Left lung (tissue), 14 donors: Measurements from ENCODE around the gene ZNF436. TPM values are rescaled to one million over a fixed set of nuclear protein-coding genes. Genes with fewer than 3 reads are reported as not detected.
A peak's percentile ranks its signal among the peaks of the same experiment; 100 is the strongest.

ENCODE experiments used
- ATAC-seq: fragments of 200-7000 bp; cut with Tn5 transposase; one replicate; pipeline ENCODE4 v1.9.1; 2020; ENCODE audit warnings: moderate library complexity
- DNase-seq, 4 donors: peaks; one replicate each; pipeline ENCODE4 v3.0.0-alpha.2; 2013 to 2020
- H3K27ac ChIP-seq, 2 donors: fragments of 200-600 bp; sonication (generic) in 1 of 2; one replicate each; pipeline versions ENCODE4 v1.5.0 to v1.8.0; 2020 to 2021
- H3K27me3 ChIP-seq, 2 donors: fragments of 200-600 bp; sonication (generic) in 1 of 2; one replicate each; pipeline versions ENCODE4 v1.5.0 to v1.8.0; 2020 to 2021
- H3K36me3 ChIP-seq, 2 donors: fragments of 200-600 bp; sonication (generic) in 1 of 2; one replicate each; pipeline versions ENCODE4 v1.5.0 to v1.8.0; 2020 to 2021
- H3K4me1 ChIP-seq, 2 donors: fragments of 200-600 bp; one replicate each; pipeline ENCODE4 v1.8.0; 2021
- H3K4me3 ChIP-seq, 2 donors: fragments of 200-600 bp; sonication (generic) in 1 of 2; one replicate each; pipeline versions ENCODE4 v1.5.0 to v1.8.0; 2020 to 2021; ENCODE audit warnings: mild to moderate bottlenecking in 1 of 2
- H3K9me3 ChIP-seq, 2 donors: fragments of 200-600 bp; sonication (generic) in 1 of 2; one replicate each; pipeline versions ENCODE4 v1.5.0 to v1.8.0; 2020 to 2021
- intact Hi-C, 2 donors: fragments of 100-400 bp; cut with DNase I; formaldehyde crosslinking; loops; one replicate each; pipeline versions ENCODE4 v1.11.2 to v1.14.2; 2022
- long read RNA-seq, 12 donors: library from polyadenylated mRNA in 2 of 12; unstranded in 2 of 12; transcript quantifications; one replicate each; pipeline ENCODE4 v2.0.0 and lab custom pipeline, GENCODE V29; 2019 to 2026
- polyA plus RNA-seq, 6 donors: library from polyadenylated mRNA; unstranded; fragments of 120-200 nt; gene quantifications; one replicate each; pipeline ENCODE4 v1.2.1, GENCODE V29; 2013; ENCODE audit not compliant: insufficient read length in 6 of 6
- total RNA-seq, 2 donors: library from RNA; stranded (reverse); fragmentation: NEBNext Ultra II Directional; extraction: Animal tissue kit (Norgen Biotek cat#: 25700); gene quantifications; one replicate each; pipeline ENCODE4 v1.2.1, GENCODE V29; 2021
- TF ChIP-seq, protein P1 (sequence below), 2 donors: fragments of 200-600 bp; sonication (generic) in 1 of 2; IDR thresholded peaks; one replicate each; pipeline versions ENCODE4 v1.5.0 to v1.8.0; 2021; ENCODE audit warnings: antibody characterized with exemption in 2 of 2
- donor health status: DM: no; HTN: yes; CAD: no.
- donor health status: DM: no; HTN: no; CAD: no.

ZNF436 gene
- 10 to 100 TPM in 1 of 2 donors, 1 to 10 TPM in 1; 9.2 to 10.2 TPM for total RNA-seq
- polyA plus RNA-seq, result 10 to 100 TPM; 30.2 to 38.8 (median 35.5) TPM
- long read RNA-seq, donor 1, full-length matches to known transcripts, result 12 of 12 reads
- long read RNA-seq, donor 1, partial matches to known transcripts, result 0 of 12 reads
- long read RNA-seq, donor 1, other reads (novel, unspliced or antisense), result 0 of 12 reads
- long read RNA-seq, donor 2, full-length matches to known transcripts, result 11 of 11 reads
- long read RNA-seq, donor 2, partial matches to known transcripts, result 0 of 11 reads
- long read RNA-seq, donor 2, other reads (novel, unspliced or antisense), result 0 of 11 reads
- long read RNA-seq, donor 3, full-length matches to known transcripts, result 6 of 6 reads
- long read RNA-seq, donor 3, partial matches to known transcripts, result 0 of 6 reads
- long read RNA-seq, donor 3, other reads (novel, unspliced or antisense), result 0 of 6 reads
- long read RNA-seq, donor 4, result 0 reads
- long read RNA-seq, donor 5, full-length matches to known transcripts, result 9 of 9 reads
- long read RNA-seq, donor 5, partial matches to known transcripts, result 0 of 9 reads
- long read RNA-seq, donor 5, other reads (novel, unspliced or antisense), result 0 of 9 reads
- long read RNA-seq, donor 6, full-length matches to known transcripts, result 8 of 8 reads
- long read RNA-seq, donor 6, partial matches to known transcripts, result 0 of 8 reads
- long read RNA-seq, donor 6, other reads (novel, unspliced or antisense), result 0 of 8 reads
- long read RNA-seq, donor 7, partial matches to known transcripts, result 0 of 1 reads
- long read RNA-seq, donor 7, other reads (novel, unspliced or antisense), result 0 of 1 reads
- long read RNA-seq, donor 8, full-length matches to known transcripts, result 8 of 8 reads
- long read RNA-seq, donor 8, partial matches to known transcripts, result 0 of 8 reads
- long read RNA-seq, donor 8, other reads (novel, unspliced or antisense), result 0 of 8 reads
- long read RNA-seq, donor 9, result 0 reads
- long read RNA-seq, donor 10, result 0 reads
- long read RNA-seq, donor 11, full-length matches to known transcripts, result 10 of 38 reads
- long read RNA-seq, donor 11, partial matches to known transcripts, result 28 of 38 reads
- long read RNA-seq, donor 11, other reads (novel, unspliced or antisense), result 0 of 38 reads
- long read RNA-seq, donor 12, full-length matches to known transcripts, result 1 of 17 reads
- long read RNA-seq, donor 12, partial matches to known transcripts, result 16 of 17 reads
- long read RNA-seq, donor 12, other reads (novel, unspliced or antisense), result 0 of 17 reads

- intact Hi-C loops, result no loop called here
- ATAC-seq, result no peak
Measured at GRCh38 chr1:23369335-23370013, at the start of gene ZNF436. TSS of gene ZNF436 (minus strand) at chr1:23369836. CDS start at chr1:23368005, 1,831 bp downstream.

DNA sequence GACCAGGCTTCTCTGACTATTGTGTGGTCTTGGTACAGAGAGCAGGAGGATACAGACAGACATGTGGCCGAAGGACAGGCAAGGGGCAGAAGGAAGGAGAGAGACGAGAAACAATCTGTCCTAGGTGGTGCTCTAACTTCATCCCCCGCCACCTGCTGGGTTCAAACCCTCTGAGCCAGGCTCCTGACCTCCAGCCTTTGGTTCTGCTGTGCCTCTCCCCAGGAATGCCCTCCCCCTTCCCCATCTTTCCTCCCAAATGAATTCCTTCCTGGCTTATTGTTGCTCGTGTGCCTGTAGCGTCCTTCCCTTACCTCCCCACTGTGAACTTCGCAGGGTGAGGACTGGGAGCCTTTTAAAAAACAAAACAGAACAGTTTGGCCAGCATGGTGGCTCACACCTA, 49.5 kb upstream of the ZNF436 start:
- Histone ChIP-seq H3K4me3 (no peak overlapping the region), H3K27ac (no peak overlapping the region), H3K9me3 (no peaks in the 10 kb centered on the region), H3K27me3 (peaks cover 0 to 16% of the 10 kb centered on the region in 2 donors), H3K36me3 (peaks cover 0 to 5% of the 10 kb centered on the region in 2 donors), H3K4me1 (peaks cover 18 to 28% of the 10 kb centered on the region in 2 donors)
- ATAC-seq (no peak), DNase-seq (no peak)
- TF ChIP-seq, protein P1, sequence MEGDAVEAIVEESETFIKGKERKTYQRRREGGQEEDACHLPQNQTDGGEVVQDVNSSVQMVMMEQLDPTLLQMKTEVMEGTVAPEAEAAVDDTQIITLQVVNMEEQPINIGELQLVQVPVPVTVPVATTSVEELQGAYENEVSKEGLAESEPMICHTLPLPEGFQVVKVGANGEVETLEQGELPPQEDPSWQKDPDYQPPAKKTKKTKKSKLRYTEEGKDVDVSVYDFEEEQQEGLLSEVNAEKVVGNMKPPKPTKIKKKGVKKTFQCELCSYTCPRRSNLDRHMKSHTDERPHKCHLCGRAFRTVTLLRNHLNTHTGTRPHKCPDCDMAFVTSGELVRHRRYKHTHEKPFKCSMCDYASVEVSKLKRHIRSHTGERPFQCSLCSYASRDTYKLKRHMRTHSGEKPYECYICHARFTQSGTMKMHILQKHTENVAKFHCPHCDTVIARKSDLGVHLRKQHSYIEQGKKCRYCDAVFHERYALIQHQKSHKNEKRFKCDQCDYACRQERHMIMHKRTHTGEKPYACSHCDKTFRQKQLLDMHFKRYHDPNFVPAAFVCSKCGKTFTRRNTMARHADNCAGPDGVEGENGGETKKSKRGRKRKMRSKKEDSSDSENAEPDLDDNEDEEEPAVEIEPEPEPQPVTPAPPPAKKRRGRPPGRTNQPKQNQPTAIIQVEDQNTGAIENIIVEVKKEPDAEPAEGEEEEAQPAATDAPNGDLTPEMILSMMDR (IDR thresholded peaks at IDR 0.05), result no peak
- intact Hi-C loops, result no loop called here

More at GRCh38 chr1:23369335-23370013, at the start of gene ZNF436:
- peak in 3 of 4 donors; percentile 86 to 93 (median 87) for DNase-seq
- Histone ChIP-seq H3K27me3 (no peaks in the 10 kb centered on the region), H3K4me1 (peaks cover 14 to 37% of the 10 kb centered on the region in 2 donors), H3K27ac (peak within 1 kb of the TSS; percentile 97 to 99), H3K9me3 (peaks cover 0 to 5% of the 10 kb centered on the region in 2 donors), H3K36me3 (peaks cover 0 to 20% of the 10 kb centered on the region in 2 donors), H3K4me3 (peak within 1 kb of the TSS; percentile 77 to 85)
- TF ChIP-seq, protein P1 (IDR thresholded peaks at IDR 0.05), result no peak

DNA sequence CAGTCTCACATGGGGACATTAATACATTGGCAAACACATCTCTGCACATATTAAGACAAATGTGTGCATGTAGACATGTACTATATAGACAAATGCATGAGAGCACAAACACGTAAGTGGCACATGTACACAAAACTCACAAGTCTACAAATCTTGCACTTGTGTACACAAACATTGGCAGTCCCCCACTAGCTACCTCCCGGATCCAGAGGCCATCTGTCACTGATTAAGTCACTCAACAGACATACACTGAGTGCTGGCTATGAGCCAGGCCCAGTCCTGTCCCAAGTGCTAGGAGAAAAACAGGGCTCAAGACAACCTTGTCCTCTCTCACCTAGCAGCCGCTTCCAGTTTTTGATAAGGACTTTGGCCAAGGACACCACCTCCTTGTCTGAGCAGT, 47.9 kb upstream of the ZNF436 start:
- H3K27ac ChIP-seq, result no peak overlapping the region

DNA sequence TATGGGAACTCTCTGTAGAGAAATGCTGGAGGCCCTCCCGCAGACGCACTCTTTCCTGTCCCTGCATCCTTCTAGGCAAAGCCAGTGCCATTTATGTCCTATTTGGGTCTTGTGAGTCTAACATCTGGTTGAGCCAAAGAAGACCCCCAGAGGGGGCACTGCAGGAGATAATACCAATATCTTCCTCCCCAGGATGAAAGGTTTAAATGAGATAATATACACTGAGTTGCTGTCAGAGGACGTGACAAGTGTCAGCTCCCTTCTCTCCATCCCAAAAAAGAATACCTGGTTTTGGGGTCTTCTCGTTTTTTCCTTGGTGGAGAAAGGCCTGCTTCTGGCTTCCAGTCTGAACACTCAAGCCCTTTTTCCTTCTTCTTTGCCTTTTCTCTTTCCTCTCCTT, 47.3 kb upstream of the ZNF436 start:
- no peak for DNase-seq
- H3K4me1 ChIP-seq, result peaks cover 3 to 6% of the 10 kb centered on the region in 2 donors
- no peak for ATAC-seq
- TF ChIP-seq, protein P1 (IDR thresholded peaks at IDR 0.05), result no peak
- H3K27me3 ChIP-seq, result no peaks in the 10 kb centered on the region
- H3K36me3 ChIP-seq, result peaks cover 0 to 5% of the 10 kb centered on the region in 2 donors
- H3K4me3 ChIP-seq, result no peak overlapping the region
- intact Hi-C loops, result no loop called here
- no peaks in the 10 kb centered on the region for H3K9me3 ChIP-seq
- H3K27ac ChIP-seq, result no peak overlapping the region

More for the DNA sequence above, 47.9 kb upstream of the ZNF436 start:
- Histone ChIP-seq H3K27me3 (no peaks in the 10 kb centered on the region), H3K36me3 (peaks cover 0 to 5% of the 10 kb centered on the region in 2 donors), H3K4me3 (no peak overlapping the region), H3K4me1 (peaks cover 9 to 12% of the 10 kb centered on the region in 2 donors), H3K9me3 (no peaks in the 10 kb centered on the region)
- TF ChIP-seq, protein P1 (IDR thresholded peaks at IDR 0.05), result no peak
- no peak for ATAC-seq
- DNase-seq, result no peak
- intact Hi-C loops, result no loop called here
